Measurements from ENCODE around the gene LTBR.

Gene LTBR

GRCh38 chr12:6384499-6385436 is 806 bp downstream of the LTBR start:
- DNase-seq = no peak

- no peak for DNase-seq
These were observed 2.1 kb downstream of the LTBR start for GRCh38 chr12:6386038-6386437.

- no peak for DNase-seq
These were observed 2.5 kb downstream of the LTBR start for GRCh38 chr12:6386491-6386890.

- DNase-seq = no peak
These were observed 3.6 kb downstream of the LTBR start for GRCh38 chr12:6387541-6387940.

GRCh38 chr12:6390084-6390799 is 6.3 kb downstream of the LTBR start:
- DNase-seq = no peak

GRCh38 chr12:6391013-6391412 is 7.1 kb downstream of the LTBR start:
- DNase-seq = no peak

GRCh38 chr12:6392504-6392903 is 8.5 kb downstream of the LTBR start:
- DNase-seq = no peak

- no peak for DNase-seq
These were observed 9.1 kb downstream of the LTBR start for GRCh38 chr12:6393109-6393508.

GRCh38 chr12:6394398-6394797 is 10.4 kb downstream of the LTBR start:
- no peak for DNase-seq

- no peak for DNase-seq
These were observed 12.1 kb downstream of the LTBR start for GRCh38 chr12:6396031-6396430.

GRCh38 chr12:6399884-6400644 is 16.1 kb downstream of the LTBR start:
- no peak for DNase-seq

GRCh38 chr12:6404390-6404789 is 20.4 kb downstream of the LTBR start:
- DNase-seq = no peak

GRCh38 chr12:6405963-6406362 is 22.0 kb downstream of the LTBR start:
- no peak for DNase-seq

GRCh38 chr12:6407236-6407954 is 23.4 kb downstream of the LTBR start:
- DNase-seq = no peak

- no peak for DNase-seq
These were observed 32.6 kb downstream of the LTBR start for GRCh38 chr12:6416596-6416995.

GRCh38 chr12:6418796-6419195 is 34.8 kb downstream of the LTBR start:
- no peak for DNase-seq

GRCh38 chr12:6420364-6420763 is 36.4 kb downstream of the LTBR start:
- DNase-seq = no peak

GRCh38 chr12:6423267-6424007 is 39.5 kb downstream of the LTBR start:
- peak; percentile 71 for DNase-seq

- no peak for DNase-seq
These were observed 40.0 kb downstream of the LTBR start for GRCh38 chr12:6424008-6424347.

- DNase-seq = no peak
These were observed 40.9 kb downstream of the LTBR start for GRCh38 chr12:6424866-6425265.

GRCh38 chr12:6425590-6426531 is 41.9 kb downstream of the LTBR start:
- no peak for DNase-seq

Measured in effector CD4-positive, alpha-beta T cell (primary cell).